ENCODE measurements around the gene C22orf42.

Gene C22orf42

DNA sequence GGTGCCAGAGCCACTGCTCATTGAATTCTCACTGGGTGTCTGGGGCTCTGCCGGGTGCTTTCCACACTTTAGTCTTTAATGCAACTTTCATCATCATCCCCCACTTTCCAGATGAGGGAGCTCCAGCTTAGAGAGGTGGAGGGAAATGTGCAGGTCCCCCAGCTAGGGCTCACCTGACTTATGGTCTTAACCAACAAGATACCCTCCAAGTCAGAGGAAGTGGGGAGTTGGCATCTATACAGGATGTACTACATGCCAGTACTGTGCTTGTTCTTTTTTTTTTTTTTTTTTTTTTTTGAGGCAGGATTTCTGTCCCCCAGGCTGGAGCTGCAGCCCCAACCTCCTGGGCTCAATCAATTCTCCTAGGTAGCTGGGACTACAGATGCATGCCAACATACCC lies 26.3 kb downstream of the C22orf42 start:
- no peaks in the 10 kb centered on the region for H3K9me3 ChIP-seq
- H3K27ac ChIP-seq, result no peak overlapping the region
- TF ChIP-seq, protein P1, sequence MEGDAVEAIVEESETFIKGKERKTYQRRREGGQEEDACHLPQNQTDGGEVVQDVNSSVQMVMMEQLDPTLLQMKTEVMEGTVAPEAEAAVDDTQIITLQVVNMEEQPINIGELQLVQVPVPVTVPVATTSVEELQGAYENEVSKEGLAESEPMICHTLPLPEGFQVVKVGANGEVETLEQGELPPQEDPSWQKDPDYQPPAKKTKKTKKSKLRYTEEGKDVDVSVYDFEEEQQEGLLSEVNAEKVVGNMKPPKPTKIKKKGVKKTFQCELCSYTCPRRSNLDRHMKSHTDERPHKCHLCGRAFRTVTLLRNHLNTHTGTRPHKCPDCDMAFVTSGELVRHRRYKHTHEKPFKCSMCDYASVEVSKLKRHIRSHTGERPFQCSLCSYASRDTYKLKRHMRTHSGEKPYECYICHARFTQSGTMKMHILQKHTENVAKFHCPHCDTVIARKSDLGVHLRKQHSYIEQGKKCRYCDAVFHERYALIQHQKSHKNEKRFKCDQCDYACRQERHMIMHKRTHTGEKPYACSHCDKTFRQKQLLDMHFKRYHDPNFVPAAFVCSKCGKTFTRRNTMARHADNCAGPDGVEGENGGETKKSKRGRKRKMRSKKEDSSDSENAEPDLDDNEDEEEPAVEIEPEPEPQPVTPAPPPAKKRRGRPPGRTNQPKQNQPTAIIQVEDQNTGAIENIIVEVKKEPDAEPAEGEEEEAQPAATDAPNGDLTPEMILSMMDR (IDR thresholded peaks at IDR 0.05), result no peak
- H3K36me3 ChIP-seq, result no peaks in the 10 kb centered on the region
- H3K27me3 ChIP-seq, result no peaks in the 10 kb centered on the region
- H3K4me3 ChIP-seq (ENCODE audit: low read depth in 1 of 2, low read length in 1 of 2), result no peak overlapping the region
- H3K4me1 ChIP-seq (ENCODE audit: control insufficient read depth in 1 of 2, insufficient read depth in 1 of 2, low read depth in 1 of 2, low read length in 1 of 2), result peaks cover 0 to 4% of the 10 kb centered on the region in 2 experiments

DNA sequence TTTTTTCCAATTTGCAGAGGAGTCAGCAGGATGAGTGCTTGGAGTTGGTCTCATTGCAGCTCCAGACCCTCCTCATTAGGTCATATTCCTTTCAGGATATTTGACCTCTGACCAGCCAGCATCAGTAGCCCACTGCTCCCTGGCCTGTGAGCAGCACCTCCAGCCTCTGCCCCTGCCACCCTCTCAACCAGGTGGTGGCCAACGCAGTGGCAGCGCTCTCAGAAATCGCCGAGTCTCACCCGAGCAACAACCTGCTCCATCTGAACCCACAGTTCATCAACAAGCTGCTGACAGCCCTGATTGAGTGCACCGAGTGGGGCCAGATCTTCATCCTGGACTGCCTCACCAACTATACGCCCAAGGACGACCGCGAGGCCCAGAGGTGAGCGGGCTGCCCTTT lies 27.0 kb downstream of the C22orf42 start:
- no peaks in the 10 kb centered on the region for H3K9me3 ChIP-seq
- no peaks in the 10 kb centered on the region for H3K27me3 ChIP-seq
- H3K4me3 ChIP-seq (ENCODE audit: low read depth in 1 of 2, low read length in 1 of 2), result no peak overlapping the region
- no peaks in the 10 kb centered on the region for H3K36me3 ChIP-seq
- no peaks in the 10 kb centered on the region for H3K4me1 ChIP-seq (ENCODE audit: control insufficient read depth in 1 of 2, insufficient read depth in 1 of 2, low read depth in 1 of 2, low read length in 1 of 2)
- H3K27ac ChIP-seq, result no peak overlapping the region
- TF ChIP-seq, protein P1 (IDR thresholded peaks at IDR 0.05), result no peak

DNA sequence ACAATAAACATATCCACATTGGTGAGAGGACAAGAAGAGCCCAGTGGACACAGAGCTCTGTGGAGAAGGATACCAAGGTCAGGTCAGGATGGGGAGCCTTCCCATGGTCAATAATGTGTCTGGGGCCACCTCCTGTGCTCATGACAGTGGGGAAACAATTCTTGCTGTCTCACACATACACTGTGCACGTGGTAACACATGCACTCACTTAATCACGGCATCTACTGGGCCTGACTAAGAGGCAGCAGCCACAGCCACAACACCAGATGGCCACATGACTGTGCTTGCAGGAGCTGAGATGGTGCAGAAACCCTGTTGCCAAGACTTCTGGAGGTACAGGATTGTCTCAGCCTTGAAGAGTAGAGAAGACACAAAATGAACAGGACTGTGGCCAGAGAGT lies 28.6 kb downstream of the C22orf42 start:
- Histone ChIP-seq H3K36me3 (no peaks in the 10 kb centered on the region), H3K4me1 (ENCODE audit: control insufficient read depth in 1 of 2, insufficient read depth in 1 of 2, low read depth in 1 of 2, low read length in 1 of 2) (no peaks in the 10 kb centered on the region), H3K27me3 (no peaks in the 10 kb centered on the region), H3K27ac (no peak overlapping the region), H3K9me3 (no peaks in the 10 kb centered on the region), H3K4me3 (ENCODE audit: low read depth in 1 of 2, low read length in 1 of 2) (no peak overlapping the region)
- TF ChIP-seq, protein P1 (IDR thresholded peaks at IDR 0.05), result no peak

DNA sequence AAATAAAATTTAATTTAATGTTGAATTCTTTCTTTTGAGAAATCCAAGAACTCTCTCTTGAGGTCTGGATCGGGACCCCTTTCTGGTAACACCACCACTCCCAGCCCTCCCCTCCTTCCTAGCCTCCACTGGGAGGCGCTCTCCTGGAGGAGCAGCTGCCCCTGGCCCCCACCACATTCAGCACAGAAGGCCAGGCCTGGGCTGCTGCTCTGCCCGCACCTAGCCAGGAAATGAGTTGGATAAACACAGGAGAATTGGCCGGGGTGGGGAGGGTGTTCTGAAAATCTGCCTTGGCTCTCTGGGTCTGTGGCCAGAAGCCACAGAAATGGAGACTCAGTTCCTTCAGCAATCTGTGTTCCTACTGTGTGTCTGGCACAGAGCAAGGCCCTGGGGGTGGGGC lies 31.2 kb downstream of the C22orf42 start:
- Histone ChIP-seq H3K27me3 (no peaks in the 10 kb centered on the region), H3K27ac (no peak overlapping the region), H3K36me3 (no peaks in the 10 kb centered on the region), H3K9me3 (no peaks in the 10 kb centered on the region), H3K4me3 (ENCODE audit: low read depth in 1 of 2, low read length in 1 of 2) (no peak overlapping the region), H3K4me1 (ENCODE audit: control insufficient read depth in 1 of 2, insufficient read depth in 1 of 2, low read depth in 1 of 2, low read length in 1 of 2) (no peaks in the 10 kb centered on the region)
- TF ChIP-seq, protein P1 (IDR thresholded peaks at IDR 0.05), result no peak

DNA sequence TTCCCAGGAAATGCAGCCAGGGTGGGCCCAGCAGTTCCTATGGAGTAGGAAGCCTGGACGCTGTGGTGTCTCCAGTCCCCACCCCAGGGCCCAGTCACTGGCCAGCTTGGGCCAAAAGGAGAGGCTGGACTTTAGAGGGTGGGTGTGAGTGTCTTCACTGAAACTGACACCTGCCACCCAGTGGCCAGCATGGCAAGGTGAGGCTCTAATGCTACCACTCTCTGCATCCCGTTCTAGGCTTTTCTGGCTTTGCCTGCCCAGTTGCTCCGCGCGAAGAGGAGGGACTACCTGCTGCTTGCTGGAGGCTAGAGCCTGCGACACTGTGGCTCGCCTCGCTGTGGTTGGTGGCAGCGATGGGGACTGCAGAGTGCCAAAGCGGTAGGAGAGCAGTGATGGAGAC lies 35.4 kb downstream of the C22orf42 start:
- Histone ChIP-seq H3K27ac (no peak overlapping the region), H3K4me1 (ENCODE audit: control insufficient read depth in 1 of 2, insufficient read depth in 1 of 2, low read depth in 1 of 2, low read length in 1 of 2) (no peaks in the 10 kb centered on the region), H3K4me3 (ENCODE audit: low read depth in 1 of 2, low read length in 1 of 2) (no peak overlapping the region), H3K27me3 (no peaks in the 10 kb centered on the region), H3K9me3 (no peaks in the 10 kb centered on the region), H3K36me3 (no peaks in the 10 kb centered on the region)
- TF ChIP-seq, protein P1 (IDR thresholded peaks at IDR 0.05), result no peak

DNA sequence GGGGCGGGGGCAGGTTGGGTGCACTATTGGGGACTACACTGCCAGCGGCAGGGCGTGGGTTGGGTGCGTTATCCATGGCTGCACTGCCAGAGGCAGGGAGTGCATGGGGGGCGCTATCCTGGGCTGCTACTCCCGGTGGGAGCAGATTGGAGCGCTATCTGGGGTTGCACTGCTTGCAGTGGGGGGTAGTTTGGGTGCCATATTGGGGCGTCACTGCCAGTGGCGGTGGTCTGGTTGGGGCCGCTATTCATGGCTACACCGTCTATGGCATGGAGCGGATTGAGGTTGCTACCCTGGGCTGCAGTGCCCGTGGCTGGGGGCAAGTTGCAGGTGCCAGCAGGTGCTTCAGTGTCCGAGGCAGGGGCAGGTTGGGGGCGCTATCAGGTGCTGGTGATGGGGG lies 36.2 kb downstream of the C22orf42 start:
- no peaks in the 10 kb centered on the region for H3K36me3 ChIP-seq
- no peaks in the 10 kb centered on the region for H3K9me3 ChIP-seq
- no peaks in the 10 kb centered on the region for H3K4me1 ChIP-seq (ENCODE audit: control insufficient read depth in 1 of 2, insufficient read depth in 1 of 2, low read depth in 1 of 2, low read length in 1 of 2)
- TF ChIP-seq, protein P1 (IDR thresholded peaks at IDR 0.05), result no peak
- H3K27ac ChIP-seq, result no peak overlapping the region
- no peak overlapping the region for H3K4me3 ChIP-seq (ENCODE audit: low read depth in 1 of 2, low read length in 1 of 2)
- H3K27me3 ChIP-seq, result no peaks in the 10 kb centered on the region

Data from neutrophil (primary cell).